Skeletal muscle cell (primary cell): ENCODE results near the gene ARF6.
"Not testable (repeated sequence)": the region's sequence is repeated elsewhere in the genome, so short reads cannot be mapped to it uniquely, and the experiment has no call there.

Experiments used
- DNase-seq: peaks from one replicate; pipeline ENCODE4 v3.0.0-alpha.2; 2010; ENCODE audit warnings: low read depth
- H3K4me3 ChIP-seq: 2 replicates; pipeline ENCODE4 v1.5.1; 2011; ENCODE audit warnings: low read depth, mild to moderate bottlenecking, control low read depth, low read length, moderate library complexity

The ARF6 gene

GRCh38 chr14:49873548-49873947 is 19.3 kb upstream of the ARF6 start:
- H3K4me3 ChIP-seq, DNase-seq: not testable (repeated sequence)

- H3K4me3 ChIP-seq = no peak overlapping the region
- DNase-seq = no peak
These were observed 17.2 kb upstream of the ARF6 start for GRCh38 chr14:49875640-49876198.

- DNase-seq = no peak
These were observed 16.2 kb upstream of the ARF6 start for GRCh38 chr14:49876563-49877127.

GRCh38 chr14:49879646-49880204 is 13.2 kb upstream of the ARF6 start:
- no peak overlapping the region for H3K4me3 ChIP-seq
- DNase-seq = no peak

More at GRCh38 chr14:49876563-49877127, 16.2 kb upstream of the ARF6 start:
- no peak overlapping the region for H3K4me3 ChIP-seq

GRCh38 chr14:49880267-49881064 is 12.4 kb upstream of the ARF6 start:
- no peak overlapping the region for H3K4me3 ChIP-seq
- DNase-seq = peak; percentile 31

- no peak for DNase-seq
- H3K4me3 ChIP-seq = no peak overlapping the region
These were observed 11.4 kb upstream of the ARF6 start for GRCh38 chr14:49881350-49882001.

- DNase-seq = no peak
- H3K4me3 ChIP-seq = no peak overlapping the region
These were observed 9.8 kb upstream of the ARF6 start for GRCh38 chr14:49882826-49883694.

GRCh38 chr14:49886523-49886922 is 6.4 kb upstream of the ARF6 start:
- DNase-seq = no peak
- H3K4me3 ChIP-seq = no peak overlapping the region

GRCh38 chr14:49888293-49888692 is 4.6 kb upstream of the ARF6 start:
- H3K4me3 ChIP-seq = no peak overlapping the region
- DNase-seq = no peak

- peak overlapping the region; percentile 92 for H3K4me3 ChIP-seq
- peak; percentile 57 for DNase-seq
These were observed 614 bp upstream of the ARF6 start for GRCh38 chr14:49892301-49892635.

GRCh38 chr14:49893309-49894213 is 679 bp downstream of the ARF6 start:
- H3K4me3 ChIP-seq = peak overlapping the region; percentile 92
- no peak for DNase-seq

GRCh38 chr14:49894214-49895107 is 1.6 kb downstream of the ARF6 start:
- H3K4me3 ChIP-seq = peak overlapping the region; percentile 92
- not testable (repeated sequence) for DNase-seq

- DNase-seq = no peak
- peak overlapping the region; percentile 92 for H3K4me3 ChIP-seq
These were observed 2.6 kb downstream of the ARF6 start for GRCh38 chr14:49895480-49895879.

GRCh38 chr14:49896272-49896671 is 3.4 kb downstream of the ARF6 start:
- DNase-seq = not testable (repeated sequence)
- H3K4me3 ChIP-seq = peak overlapping the region; percentile 92

- H3K4me3 ChIP-seq = peak overlapping the region; percentile 24
- DNase-seq = no peak
These were observed 4.1 kb downstream of the ARF6 start for GRCh38 chr14:49896966-49897365.

GRCh38 chr14:49897414-49897813 is 4.5 kb downstream of the ARF6 start:
- no peak overlapping the region for H3K4me3 ChIP-seq
- no peak for DNase-seq

GRCh38 chr14:49897965-49898364 is 5.1 kb downstream of the ARF6 start:
- no peak overlapping the region for H3K4me3 ChIP-seq
- DNase-seq = no peak
